A673 (cell line): Measurements from ENCODE around the gene CACNA2D2.

ENCODE experiments used
- CTCF ChIP-seq: fragments of 300-800, 200-600 bp; sonication (generic); conservative IDR thresholded peaks from 2 replicates; pipeline ENCODE4 v1.5.1; 2017; ENCODE audit warnings: low read depth, mild to moderate bottlenecking, antibody characterized with exemption, low read length, moderate library complexity, mixed read lengths
- EZH2 ChIP-seq: fragments of 200-600 bp; sonication (generic); IDR thresholded peaks from 2 replicates; pipeline ENCODE4 v1.6.1; 2017; ENCODE audit warnings: borderline replicate concordance, low read depth, mild to moderate bottlenecking, mixed read lengths, antibody characterized with exemption, low read length; ENCODE audit not compliant: poor library complexity, severe bottlenecking

GRCh38 chr3:50475348-50475747 lies 28.1 kb downstream of the CACNA2D2 start:
- no peak for TF ChIP-seq CTCF
- TF ChIP-seq EZH2, result no peak
